NCI-H446 treated with DMSO at 0.1 percent for 48 hours (cell line): Measurements from ENCODE around the gene PACSIN3.
A peak's percentile ranks its signal among the peaks of the same experiment; 100 is the strongest.
"Not testable (repeated sequence)": the region's sequence is repeated elsewhere in the genome, so short reads cannot be mapped to it uniquely, and the experiment has no call there.

Source experiments
- DNase-seq: peaks from one replicate; lab custom pipeline; 2025; lab: John Stamatoyannopoulos, UW

The PACSIN3 gene

DNA sequence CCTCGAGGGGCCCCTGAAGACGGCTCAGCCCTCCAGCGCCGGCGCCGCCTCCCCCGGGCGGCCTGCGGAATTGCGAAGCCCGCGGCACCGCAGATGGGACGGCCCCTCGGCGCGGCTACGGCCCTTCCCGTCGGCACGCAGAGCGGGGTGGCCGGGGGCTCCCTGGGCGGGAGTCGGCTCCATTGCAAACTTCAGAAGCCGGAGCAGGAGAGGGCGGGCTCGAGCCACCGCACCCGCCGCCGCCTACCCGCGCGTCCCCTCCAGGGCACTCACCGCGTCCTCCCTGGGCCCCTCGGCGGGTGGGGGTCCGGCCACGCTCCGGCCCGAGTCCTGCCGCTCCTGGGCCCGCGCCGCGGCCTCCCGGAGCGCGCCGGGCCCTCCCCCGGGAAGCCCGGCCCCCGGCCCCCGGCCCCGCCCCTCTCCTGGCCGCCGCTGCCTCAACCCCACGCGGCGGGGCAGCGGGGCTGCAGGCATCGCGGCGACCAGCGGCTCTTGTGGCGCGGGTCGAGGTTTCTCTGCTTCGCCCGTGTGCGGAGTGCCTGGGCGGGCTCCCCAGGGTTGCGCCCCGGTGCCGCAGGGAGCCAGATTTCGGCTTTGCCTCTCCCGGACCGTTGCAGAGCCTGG lies at the start of gene PACSIN3:
Gene PACSIN3, minus strand, starts transcription at position 359 of the 624 bp plus-strand sequence. CDS start 3,707 bp downstream, outside the sequence.
- DNase-seq: no peak

DNA sequence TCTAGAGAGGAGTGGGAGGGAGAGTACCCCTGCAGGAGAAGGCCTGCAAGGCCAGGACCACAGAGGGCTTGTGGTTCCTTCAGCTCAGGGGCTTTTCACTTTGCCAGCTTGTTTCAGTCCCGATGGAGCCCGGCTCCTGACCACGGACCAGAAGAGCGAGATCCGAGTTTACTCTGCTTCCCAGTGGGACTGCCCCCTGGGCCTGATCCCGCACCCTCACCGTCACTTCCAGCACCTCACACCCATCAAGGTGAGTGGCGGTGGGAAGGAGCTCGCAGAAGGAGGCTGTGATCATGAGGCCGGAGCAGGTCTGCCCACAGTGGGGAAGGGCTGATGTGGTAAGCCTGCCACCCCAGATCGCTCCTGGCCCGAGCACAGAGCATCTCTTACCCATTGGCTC lies 48.9 kb upstream of the PACSIN3 start:
- DNase-seq: no peak

DNA sequence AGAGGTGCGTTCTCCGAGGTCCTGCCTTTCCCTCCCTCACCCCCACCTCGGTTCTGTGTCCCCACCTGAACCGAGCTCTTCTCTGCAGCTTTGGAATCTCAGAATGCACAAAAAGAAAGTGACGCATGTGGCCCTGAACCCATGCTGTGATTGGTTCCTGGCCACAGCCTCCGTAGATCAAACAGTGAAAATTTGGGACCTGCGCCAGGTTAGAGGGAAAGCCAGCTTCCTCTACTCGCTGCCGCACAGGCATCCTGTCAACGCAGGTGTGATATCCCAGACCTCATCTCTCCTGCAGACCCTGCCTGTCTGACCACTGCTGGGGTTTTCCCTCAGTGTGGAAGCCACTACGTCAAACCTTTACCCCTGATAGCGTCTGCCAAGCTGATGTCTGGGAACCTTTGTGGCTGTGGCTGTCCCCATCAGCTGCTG lies 48.5 kb upstream of the PACSIN3 start:
- DNase-seq: no peak

DNA sequence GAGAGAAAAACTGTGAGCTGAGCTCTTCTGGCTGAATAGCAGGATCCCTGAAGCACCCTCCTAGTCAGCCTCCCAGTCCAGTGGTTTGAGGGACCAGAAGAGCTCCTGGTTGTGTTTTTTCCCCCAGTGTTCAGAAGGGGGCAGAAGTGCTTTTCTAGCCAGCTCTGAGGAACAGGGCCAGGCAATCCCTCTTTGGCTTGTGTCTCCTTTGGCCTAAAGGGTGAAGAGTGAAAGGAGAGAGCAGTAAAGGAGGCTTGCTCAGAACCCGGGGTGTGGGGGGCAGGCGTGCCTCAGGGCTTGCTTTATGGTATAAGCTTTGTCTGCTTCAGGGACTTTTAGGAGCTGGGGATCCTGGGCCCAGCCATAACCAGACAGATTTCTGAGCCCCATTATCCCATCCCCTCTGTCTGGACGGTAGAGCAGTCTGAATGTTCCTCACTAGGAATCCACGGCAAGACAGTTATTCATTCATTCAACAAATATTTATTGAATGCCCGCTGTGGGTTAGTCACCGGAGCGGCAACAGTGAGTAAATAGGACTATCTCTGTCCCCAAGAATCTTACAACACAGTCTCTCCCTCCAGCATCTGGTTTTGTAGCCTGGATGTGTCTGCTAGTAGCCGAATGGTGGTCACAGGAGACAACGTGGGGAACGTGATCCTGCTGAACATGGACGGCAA lies 47.9 kb upstream of the PACSIN3 start:
- no peak for DNase-seq

DNA sequence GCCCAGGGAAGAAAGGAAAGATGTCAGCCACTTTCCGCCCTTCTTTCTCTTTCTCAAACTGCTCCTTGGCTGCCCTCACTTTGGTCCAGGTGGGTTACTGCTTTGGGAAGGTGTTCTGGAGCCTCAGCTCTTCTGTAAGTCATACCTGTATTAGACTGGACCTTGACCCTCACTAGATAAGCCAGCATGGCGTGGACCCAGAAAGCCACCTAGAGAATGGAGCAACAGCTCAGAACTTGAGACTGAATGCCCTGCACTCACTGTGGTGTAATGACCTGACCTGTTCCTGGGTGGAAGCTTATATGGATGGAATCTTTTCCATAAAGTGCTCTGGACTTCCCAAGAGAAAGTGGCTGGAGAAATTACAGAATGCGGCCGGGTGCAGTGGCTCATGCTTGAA lies 46.8 kb upstream of the PACSIN3 start:
- no peak for DNase-seq

DNA sequence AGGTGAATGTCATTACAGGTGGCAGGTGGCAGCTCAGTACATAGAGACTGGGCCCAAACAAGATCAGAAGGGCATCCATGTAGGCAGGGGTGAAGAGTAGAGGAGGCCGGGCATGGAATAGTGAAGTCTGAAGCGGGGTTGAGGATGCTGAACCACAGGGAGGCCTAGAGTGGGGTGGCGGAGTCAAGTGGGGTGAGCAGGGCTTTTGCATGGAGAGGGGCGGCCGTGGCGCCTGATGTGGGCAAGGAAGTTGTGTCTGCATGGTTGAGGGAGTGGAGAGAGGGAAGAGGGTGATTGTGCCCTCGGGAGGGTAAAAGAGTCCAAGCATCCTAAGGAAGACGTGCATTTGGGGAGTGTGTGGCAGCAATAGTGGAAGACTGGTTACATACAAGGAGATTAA lies 42.9 kb upstream of the PACSIN3 start:
- DNase-seq: no peak

DNA sequence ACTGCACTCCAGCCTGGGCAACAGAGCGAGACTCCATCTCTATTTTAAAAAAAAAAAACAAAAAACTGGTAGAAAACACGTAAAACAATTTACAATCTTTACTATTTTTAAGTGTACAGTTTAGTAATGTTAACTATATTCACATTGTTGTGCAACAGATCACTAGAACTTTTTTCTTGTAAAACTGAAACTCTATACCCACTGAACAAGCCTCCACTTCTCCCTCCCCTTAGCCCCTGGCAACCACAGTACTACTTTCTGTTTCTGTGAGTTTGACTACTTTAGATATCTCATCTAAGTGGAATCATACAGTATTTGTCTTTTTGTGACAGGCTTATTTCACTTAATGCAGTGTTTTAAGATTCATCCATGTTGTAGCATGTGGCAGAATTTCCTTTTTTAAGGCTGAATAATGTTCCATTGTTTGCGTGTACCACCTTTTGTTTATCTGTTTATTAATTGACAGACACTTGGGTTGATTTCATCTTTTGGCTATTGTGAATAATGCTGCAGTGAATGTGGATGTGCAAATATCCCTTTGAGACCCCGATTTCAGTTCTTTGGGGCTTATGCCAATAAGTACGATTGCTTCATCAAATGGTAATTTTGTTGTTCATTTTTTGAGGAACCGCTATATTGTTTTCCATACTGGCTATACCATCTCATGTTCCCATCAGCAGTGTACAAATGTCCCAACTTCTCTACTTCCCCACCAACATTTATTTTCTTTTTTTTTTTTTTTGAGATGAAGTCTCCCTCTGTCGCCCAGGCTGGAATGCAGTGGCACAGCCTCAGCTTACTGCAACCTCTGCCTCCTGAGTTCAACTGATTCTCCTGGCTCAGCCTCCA lies 39.5 kb upstream of the PACSIN3 start:
- DNase-seq: no peak

DNA sequence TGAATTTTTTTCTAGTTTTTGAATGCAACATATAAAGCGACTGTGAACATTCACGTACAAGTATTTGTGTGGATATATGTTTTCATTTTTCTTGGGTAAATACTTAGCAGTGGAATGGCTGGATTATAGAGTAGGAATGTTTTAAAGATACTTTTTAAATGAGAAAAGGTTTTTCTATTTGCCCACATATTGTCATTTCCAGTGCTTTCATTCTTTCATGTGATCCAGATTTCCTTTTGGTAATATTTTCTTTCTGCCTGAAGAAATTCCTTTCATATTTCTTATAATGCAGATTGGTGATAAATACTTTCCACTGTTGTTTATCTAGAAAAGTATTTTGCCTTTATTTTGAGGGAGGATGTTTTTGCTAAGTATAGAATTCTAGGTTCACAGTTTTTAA lies 36.5 kb upstream of the PACSIN3 start:
- DNase-seq: no peak

DNA sequence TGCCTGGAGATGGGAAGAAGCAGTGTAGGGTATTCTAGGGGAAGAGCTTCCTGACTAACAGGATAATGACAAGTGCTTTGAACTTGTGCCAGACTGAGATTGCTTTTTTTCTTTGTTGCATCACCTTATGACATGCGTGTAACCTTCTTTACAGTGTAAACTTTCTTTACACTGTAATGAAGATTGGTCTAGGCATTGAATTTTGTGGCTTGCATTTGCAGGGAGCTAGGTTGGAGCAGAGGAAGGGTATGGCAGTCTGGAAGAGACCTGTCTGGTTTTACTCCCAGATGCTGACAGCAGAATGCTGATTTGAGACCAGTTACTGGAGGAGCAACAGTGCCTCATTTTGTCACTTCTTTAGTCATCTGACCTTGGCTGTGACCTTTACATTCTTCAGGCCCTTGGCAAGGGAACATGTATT lies 34.2 kb upstream of the PACSIN3 start:
- DNase-seq: no peak

DNA sequence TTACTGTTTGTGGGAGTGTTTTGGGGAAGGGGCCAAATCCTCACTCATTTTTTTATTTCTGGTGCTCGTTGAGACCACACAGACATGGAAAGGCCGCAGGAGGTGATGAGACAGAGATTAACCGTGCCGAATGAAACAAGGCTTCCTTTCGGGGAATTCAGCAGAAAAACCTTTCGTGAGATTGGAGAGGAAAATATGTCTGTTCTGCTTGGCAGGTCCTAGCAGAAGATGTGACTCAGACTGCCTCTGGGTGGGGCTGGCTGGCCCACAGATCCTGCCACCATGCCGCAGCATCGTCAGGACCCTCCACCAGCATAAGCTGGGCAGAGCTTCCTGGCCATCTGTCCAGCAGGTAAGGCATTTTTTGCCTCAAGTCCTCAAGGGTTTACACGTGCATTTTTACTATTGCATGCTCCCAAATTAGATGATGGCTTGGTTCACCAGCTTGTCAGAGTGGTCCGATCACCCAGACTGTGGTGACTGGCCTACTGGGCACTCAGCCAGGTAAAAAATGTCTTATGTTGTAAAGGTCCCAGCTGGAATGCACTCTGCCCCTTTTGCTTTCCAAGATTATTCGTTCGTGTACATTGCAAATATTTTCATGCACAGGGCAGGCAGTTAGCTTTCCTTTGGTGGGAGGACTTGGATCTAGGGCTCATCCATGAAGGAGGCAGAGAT lies 30.0 kb upstream of the PACSIN3 start:
- DNase-seq: peak; percentile 61

DNA sequence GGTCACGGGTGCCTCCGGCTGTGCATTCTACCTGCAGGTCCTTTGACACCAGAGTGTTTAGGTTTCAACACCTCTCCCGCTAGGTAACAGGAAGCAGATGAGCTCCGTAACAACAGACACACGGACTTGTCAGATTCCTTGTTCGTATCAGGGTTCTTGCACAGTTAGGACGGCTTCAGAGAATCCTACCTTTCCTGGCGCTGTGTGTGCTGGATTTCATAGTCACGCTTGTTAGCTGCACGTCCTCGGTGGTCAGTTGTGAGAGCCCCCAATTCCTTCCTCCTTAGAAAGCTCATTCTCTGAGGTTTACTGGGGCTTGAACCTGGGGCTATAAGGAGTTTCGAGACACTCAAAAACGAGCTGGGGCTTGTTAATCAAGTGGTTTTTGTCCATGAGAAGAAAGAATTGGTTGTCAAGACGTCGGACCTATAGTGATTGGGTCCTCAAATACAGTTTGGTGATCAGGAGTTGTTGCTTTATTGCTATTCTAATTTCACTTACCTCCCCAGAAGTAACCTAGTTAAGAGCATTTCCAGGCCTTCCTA lies 29.2 kb upstream of the PACSIN3 start:
- no peak for DNase-seq

DNA sequence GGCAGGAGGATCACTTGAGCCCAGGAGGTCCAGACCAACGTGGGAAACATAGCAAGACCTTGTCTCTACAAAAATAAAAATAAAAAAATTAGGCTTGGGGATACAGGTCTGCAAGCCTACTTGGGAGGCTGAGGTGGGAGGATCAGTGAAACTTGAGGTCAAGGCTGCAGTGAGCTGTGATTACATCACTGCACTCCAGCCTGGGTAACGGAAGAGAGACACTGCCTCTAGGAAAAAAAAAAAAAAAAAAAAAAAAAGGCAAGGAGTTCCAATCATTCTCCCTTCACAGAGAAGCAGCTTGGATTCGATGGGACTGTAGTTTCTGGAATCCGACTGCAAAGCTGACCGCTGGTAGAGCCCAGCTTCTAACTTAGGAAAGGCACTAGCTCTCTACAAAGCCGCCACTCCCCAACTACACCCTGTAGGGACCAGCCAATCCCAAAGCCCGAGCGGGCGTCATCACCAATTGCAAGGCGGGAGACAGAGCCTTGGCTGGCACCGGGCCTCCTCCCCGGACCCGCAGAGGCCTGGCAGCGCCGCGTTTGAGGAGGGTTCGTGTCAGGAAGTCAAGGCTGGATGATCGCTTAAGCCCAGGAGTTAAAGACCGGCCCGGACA lies 27.8 kb upstream of the PACSIN3 start:
- DNase-seq: peak; percentile 76

DNA sequence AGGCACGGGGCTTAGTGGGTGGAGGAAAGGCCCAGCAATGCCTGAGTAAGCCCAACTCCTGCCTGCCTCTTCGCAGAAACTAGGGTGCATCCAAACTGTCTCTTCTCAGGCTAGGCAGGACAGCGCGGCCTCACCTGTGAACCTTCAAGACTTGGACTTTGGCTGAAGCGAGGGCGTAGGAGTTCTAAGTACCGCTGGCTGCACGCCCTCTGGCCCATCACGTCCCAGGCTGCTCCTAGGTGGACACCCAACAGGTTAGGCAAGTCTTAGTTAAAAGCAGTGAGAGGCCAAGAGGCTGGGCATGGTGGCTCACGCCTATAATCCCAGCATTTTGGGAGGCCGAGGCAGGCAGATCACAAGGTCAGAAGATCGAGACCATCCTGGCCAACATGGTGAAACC lies 26.7 kb upstream of the PACSIN3 start:
- no peak for DNase-seq

DNA sequence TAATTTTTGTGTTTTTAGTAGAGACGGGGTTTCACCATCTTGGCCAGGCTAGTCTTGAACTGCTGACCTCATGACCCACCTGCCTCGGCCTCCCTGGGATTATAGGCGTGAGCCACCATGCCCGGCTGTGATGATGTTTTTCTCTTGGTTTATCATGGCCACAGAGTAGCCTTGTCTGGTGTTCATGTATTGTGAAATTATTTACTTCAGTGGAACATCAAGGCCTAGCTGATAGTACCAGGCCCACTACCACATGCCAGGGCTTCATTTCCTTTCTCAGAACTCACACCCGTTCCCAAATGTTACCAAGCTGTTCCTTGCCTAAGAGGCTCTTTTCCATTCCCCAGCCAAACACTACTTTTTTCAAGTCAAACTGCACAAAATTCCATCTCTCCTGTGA lies 22.4 kb upstream of the PACSIN3 start:
- DNase-seq: no peak

DNA sequence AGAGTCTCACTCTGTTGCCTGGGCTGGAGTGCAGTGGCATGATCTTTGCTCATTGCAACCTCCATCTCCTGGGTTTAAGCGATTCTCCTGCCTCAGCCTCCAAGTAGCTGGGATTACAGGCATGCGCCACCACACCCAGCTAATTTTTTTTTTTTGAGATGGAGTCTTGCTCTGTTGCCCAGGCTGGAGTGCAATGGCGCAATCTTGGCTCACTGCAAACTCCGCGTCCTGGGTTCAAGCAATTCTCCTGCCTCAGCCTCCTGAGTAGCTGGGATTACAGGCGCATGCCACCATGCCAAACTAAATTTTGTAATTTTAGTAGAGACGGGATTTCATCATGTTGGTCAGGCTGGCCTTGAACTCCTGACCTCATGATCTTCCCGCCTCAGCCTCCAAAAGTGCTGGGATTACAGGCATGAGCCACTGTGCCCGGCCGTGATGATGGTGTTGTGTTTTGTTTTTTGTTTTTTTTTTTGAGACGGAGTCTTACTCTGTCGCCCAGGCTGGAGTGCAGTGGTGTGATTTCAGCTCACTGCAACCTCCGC lies 21.8 kb upstream of the PACSIN3 start:
- DNase-seq: not testable (repeated sequence)

DNA sequence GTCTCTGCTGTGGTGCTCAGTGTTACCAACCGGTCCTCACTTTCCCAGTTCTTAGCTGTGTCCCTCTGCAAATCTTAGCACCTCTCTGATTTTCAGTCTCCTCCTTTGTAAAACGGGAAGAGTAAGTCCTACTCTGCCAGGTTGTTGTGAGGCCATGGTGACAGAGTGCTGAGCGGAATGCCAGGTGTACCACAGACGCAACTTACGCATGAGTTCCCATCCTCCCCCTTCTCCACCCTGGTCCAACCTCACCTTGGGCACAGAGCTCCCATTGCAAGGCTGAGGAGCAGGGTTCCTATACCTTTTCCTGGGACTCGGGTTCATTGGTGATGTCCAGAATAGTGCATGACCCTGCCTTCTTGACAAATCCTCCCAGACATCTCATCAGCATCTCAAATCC lies 21.2 kb upstream of the PACSIN3 start:
- DNase-seq: no peak

DNA sequence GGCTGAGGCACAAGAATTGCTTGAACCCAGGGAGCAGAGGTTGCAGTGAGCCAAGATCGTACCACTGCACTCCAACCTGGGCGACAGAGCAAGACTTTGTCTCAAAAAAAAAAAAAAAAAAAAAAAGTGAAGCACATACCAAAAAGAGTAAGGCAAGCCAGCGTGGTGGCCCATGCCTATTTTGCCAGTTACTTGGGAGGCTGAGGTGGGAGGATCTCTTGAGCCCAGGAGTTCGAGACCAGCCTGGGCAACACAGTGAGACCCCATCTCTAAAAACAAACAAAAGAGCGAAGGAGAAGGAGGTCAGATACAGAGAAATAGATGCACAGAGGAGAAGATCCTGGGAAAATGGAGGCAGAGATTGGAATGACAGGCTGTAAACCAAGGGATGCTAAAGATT lies 20.3 kb upstream of the PACSIN3 start:
- DNase-seq: not testable (repeated sequence)

DNA sequence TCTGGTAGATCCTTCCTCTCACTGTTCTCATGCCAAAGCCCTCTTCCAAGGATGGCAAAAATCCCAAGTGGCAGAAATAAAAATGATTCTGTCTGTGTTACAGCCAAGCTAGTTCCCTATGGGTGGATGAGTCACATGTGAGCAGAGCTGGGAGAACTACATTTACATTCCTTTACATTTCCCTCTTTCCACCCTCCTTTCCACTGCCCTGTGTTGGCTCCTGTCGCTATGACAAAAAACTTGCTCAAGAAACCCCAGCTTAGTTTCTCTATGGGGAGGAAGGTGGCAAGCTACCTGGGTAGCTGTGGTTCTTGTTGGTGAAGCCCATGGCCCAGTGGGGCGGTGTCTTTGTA lies 18.4 kb upstream of the PACSIN3 start:
- DNase-seq: no peak

DNA sequence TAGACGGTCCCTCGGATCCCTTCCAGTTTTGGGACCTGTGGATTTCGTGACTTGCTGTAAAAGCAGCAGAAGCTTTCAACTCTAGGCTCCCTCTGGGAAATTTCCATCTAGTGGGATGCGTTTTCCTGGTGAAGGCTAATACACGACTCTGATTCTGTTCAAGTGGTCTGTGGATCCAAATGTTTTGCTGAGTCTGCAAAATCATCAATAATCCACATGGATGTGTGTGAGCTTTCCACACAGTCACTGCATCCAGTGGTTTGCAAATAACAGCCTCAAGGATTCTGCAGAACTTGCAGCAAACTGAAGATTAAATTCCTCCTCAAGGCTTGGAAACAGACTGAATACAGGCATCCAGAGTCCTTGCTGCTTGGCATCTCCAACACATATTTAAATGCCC lies 16.3 kb upstream of the PACSIN3 start:
- DNase-seq: no peak

DNA sequence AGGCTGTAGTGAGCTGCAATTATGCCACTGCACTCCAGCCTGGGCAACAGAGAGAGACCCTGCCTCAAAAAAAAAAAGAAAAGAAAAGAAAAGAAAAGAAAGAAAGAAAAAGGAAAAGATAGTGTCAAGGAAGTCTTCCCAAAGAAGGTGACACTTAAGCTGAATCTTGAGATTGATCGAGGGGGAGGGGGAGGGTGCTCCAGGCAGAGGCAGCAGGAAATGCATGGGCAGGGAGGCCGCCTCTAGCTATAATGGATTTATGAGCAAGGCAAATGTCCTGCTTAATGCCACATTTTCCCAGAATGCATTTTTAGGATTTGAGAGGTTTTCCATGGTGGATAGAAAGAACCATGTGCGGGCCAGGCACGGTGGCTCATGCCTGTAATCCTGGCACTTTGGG lies 14.8 kb upstream of the PACSIN3 start:
- DNase-seq: no peak

DNA sequence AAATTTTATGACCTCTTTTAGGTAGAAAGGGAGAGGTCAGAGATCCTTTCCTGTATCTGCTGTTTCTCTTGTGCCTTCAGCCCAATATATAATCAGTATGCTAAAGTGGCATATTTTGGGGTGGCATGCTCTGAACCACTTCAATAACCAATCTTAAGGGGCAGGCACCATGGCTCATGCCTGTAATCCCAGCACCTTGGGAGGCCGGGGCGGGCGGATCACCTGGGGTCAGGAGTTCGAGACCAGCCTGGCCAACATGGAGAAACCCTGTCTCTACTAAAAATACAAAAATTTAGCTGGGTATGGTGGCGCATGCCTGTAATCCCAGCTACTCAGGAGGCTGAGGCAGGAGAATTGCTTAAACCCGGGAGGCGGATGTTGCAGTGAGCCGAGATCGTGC lies 11.9 kb upstream of the PACSIN3 start:
- DNase-seq: not testable (repeated sequence)
